Limb (tissue), 2 donors: ENCODE results near the gene ADK.
"Not testable (repeated sequence)": the region's sequence is repeated elsewhere in the genome, so short reads cannot be mapped to it uniquely, and the experiment has no call there.

Source experiments
- DNase-seq, 2 donors: peaks; one replicate each; pipeline ENCODE4 v3.0.0-alpha.2; 2016; ENCODE audit errors: extremely low spot score in 2 of 2

ADK gene

GRCh38 chr10:74419491-74419951 is 268.5 kb downstream of the ADK start:
- peak in 1 of 2 donors; percentile 39 for DNase-seq

- DNase-seq = no peak
Measured at GRCh38 chr10:74419958-74420375, 268.9 kb downstream of the ADK start.

- no peak for DNase-seq
Measured at GRCh38 chr10:74424565-74424964, 273.5 kb downstream of the ADK start.

GRCh38 chr10:74425456-74426001 is 274.5 kb downstream of the ADK start:
- DNase-seq = no peak

GRCh38 chr10:74431816-74432215 is 280.8 kb downstream of the ADK start:
- no peak for DNase-seq

GRCh38 chr10:74432841-74433594 is 282.0 kb downstream of the ADK start:
- DNase-seq = no peak

- DNase-seq = no peak
Measured at GRCh38 chr10:74433595-74433956, 282.6 kb downstream of the ADK start.

- no peak for DNase-seq
Measured at GRCh38 chr10:74433993-74434392, 283.0 kb downstream of the ADK start.

GRCh38 chr10:74434547-74434946 is 283.5 kb downstream of the ADK start:
- no peak for DNase-seq

GRCh38 chr10:74436523-74437170 is 285.6 kb downstream of the ADK start:
- no peak for DNase-seq

GRCh38 chr10:74437822-74438221 is 286.8 kb downstream of the ADK start:
- no peak for DNase-seq

- no peak for DNase-seq
Measured at GRCh38 chr10:74439213-74439612, 288.2 kb downstream of the ADK start.

- no peak for DNase-seq
Measured at GRCh38 chr10:74445493-74445892, 294.5 kb downstream of the ADK start.

GRCh38 chr10:74450602-74451001 is 299.6 kb downstream of the ADK start:
- no peak for DNase-seq

- DNase-seq = no peak
Measured at GRCh38 chr10:74451127-74451829, 300.3 kb downstream of the ADK start.

GRCh38 chr10:74453169-74453568 is 302.1 kb downstream of the ADK start:
- DNase-seq = no peak

- DNase-seq = not testable (repeated sequence)
Measured at GRCh38 chr10:74457478-74457877, 306.5 kb downstream of the ADK start.

- peak in 1 of 2 donors; percentile 24 for DNase-seq
Measured at GRCh38 chr10:74460812-74461211, 309.8 kb downstream of the ADK start.

- no peak for DNase-seq
Measured at GRCh38 chr10:74474022-74474713, 323.1 kb downstream of the ADK start.

GRCh38 chr10:74476162-74476706 is 325.2 kb downstream of the ADK start:
- DNase-seq = not testable (repeated sequence)

- no peak for DNase-seq
Measured at GRCh38 chr10:74480778-74481177, 329.8 kb downstream of the ADK start.
